HG03045 (cell line): ENCODE data around the gene GDF9.

Source experiments
- ATAC-seq: cut with Tn5 transposase; IDR thresholded peaks from one replicate; pipeline ENCODE4 v1.9.1; 2021; ENCODE audit warnings: mild to moderate bottlenecking, moderate library complexity; ENCODE audit not compliant: unreplicated experiment

GDF9 gene

DNA sequence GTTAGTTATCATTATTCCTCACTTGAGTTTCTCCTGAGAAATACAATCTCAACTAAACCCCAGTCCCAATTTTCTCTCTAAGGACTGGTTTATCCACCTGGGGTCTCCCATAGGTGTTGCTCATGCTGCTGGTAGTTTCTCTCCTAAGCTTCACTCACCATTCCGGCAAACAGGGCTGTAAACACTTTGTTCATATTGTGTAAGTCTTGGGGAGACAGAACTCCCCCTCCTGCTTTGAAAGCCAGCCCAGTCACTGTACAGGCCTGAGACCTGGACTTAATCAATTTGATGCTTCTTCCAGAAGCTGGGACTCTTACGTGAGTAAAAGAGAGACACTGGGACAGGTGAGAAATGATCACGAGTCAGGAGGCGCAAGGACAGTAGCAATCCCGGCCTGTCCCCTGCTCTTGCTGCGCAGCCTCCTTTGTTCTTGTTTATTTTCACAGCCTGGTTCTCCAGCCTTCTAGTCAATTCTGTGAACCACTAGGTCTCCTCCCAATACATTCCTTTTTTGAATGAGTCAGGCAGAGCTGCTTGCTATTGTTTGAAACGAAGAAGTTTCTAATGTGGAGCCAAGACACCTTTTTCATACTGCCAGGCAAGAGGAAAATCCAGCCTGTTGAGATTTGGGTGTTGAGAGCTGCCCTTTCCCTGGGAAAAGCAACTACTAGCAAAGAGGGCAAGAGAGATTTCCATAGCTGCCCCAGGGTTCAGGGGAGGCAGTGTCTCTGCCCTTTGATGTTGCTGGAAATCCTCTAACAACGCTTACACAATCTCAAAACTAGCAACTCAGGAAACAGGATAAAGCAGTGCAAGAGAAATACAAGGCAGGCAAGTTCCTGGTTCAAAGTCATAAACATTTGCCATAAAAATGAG, 26.6 kb downstream of the GDF9 start:
- ATAC-seq = no peak

DNA sequence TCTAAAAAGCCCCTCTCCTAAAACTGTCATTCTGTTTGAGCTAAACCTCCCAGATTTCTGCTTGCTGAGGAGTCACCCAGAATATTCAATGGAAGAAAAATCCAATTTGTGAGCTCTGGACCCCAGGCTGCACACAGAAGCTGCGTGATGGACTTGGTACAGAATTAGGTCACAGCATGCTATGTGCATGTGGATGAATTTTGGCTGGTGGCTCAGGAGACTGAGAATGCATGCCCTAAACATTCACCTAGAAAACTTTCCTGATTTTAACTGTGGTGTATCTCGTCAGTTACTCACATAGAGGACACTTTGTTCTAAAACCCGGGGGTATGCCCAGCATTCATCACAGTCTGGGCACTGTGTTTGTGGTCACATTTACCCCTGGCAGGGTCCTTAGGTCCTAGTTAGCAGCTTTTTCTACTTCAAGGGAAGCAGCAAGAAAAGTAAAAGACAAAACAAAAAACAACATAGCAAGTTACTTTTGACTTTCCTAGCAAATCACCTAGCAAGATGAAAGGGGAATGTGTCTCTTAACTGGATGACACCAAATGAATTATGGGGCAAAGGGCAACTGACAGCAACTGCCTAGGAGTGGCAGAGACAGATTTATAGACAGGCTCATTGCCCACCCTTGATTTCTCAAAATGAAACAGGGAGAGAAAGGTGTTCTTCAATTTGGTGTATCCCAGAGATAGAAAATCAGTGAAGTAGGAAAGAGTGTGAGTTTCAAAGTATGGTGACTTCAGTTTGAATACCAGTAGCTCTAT, 27.6 kb downstream of the GDF9 start:
- ATAC-seq = no peak

- no peak for ATAC-seq
These were observed 28.4 kb downstream of the GDF9 start for GRCh38 chr5:132837868-132838267.

- no peak for ATAC-seq
These were observed 29.4 kb downstream of the GDF9 start for GRCh38 chr5:132836852-132837251.

GRCh38 chr5:132834057-132834456, 32.2 kb downstream of the GDF9 start:
- no peak for ATAC-seq

GRCh38 chr5:132832612-132833011, 33.7 kb downstream of the GDF9 start:
- no peak for ATAC-seq

DNA sequence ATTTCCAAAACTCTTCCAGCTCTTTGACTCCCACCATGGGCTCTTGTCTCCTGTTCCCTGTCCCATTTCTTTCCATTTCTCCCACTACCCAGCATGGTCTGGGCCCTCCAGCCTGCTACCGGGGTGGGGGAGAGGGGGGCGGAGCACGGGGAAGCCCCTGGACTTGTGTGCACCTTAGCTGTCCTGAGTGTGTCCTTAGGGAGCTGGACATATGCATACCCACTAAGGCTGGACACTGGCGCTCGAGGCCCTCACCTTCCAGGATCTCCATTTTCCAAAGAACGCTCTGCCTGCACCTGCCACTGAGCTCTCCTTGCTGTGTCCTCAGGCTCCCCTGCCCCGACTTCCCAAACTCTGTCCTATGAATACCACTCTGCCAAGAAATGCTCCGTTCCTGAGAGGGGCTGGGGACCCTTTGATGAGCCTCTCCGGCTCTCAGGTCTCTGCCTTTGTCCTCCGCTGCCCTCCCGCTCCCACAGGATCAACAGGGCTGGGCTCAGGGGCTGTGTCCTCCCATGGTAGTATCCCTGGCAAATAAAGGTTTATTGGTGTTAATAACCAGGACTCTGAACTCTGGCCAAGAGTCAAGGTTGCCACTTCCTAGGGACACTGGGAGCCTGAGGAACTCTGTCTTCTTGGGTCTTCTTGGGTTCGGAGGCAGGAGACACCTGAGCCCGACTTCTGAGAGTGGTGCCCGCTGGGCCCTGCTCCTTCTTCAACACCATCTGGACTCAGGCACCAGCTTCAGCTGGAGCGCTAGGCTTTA, 35.0 kb downstream of the GDF9 start:
- no peak for ATAC-seq

DNA sequence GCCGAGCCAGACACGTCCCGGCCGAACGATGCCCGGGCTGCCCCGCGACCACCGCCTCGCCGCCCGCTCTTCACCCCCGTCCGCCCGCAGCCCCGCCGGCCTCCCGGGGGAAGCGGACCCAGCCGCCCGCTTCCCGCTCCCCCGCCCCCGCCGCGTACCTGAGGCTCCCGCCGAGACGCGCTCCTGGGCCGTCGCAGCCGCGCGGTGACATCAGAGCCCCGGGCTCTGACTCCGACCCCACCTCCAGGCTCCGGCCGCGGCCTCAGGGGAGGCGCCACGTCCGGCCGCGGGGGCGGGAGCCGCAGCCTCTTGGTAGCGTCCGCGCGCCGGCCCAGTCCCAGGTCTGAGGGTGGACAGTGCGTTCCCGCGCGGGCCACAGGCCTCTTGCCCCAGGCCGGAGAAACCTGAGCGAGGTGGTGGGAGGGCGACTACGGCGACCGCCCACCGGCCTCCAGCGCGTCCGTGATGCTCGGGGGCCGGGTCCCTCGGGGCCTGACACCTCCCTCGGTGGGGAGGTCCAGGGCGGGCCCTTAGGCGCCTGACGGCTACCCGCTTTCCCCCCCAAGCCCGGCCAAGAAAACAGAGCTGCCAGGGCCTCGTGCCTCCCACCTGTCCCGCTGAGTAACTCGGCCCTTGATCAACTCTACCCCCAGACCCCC, 35.7 kb downstream of the GDF9 start, which contains the start of gene SHROOM1:
Gene SHROOM1, minus strand, starts transcription at position 212 of the 659 bp plus-strand sequence. CDS start 4,507 bp downstream, outside the sequence.
- ATAC-seq = peak; percentile 80

DNA sequence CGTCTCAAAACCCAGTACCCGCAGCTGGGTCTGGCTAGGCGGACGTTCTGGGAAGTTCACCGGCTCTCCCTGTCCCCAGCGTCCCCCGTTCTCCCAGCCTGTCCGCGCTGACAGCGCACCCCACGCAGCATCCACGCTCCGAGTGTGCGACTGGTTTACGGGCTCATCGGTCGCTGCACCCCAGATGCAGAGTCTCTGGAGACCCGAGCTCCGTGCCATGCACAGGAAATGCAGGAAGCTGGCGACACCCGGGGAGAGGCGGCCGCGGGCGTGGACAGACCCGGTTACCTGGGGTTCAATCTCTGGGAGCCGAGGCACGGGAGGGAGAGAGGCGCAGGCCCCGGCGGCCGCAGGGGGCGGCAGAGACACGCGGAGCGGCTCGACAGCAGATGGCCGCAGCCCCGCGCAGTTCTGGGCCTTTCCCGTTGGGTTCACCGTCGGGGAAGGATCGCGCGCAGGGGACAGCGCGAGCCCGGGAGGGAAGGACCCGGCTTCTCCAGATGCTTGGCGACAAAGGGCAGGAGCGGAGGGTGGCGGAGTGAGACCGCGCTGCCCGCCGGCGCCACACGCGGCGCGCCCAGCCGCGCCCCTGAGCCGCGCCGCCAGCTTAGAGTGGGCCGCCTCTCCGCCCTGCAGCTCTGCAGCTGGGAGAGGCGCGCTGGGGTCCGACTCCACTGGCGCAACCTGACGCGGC, 36.4 kb downstream of the GDF9 start:
- peak; percentile 73 for ATAC-seq

DNA sequence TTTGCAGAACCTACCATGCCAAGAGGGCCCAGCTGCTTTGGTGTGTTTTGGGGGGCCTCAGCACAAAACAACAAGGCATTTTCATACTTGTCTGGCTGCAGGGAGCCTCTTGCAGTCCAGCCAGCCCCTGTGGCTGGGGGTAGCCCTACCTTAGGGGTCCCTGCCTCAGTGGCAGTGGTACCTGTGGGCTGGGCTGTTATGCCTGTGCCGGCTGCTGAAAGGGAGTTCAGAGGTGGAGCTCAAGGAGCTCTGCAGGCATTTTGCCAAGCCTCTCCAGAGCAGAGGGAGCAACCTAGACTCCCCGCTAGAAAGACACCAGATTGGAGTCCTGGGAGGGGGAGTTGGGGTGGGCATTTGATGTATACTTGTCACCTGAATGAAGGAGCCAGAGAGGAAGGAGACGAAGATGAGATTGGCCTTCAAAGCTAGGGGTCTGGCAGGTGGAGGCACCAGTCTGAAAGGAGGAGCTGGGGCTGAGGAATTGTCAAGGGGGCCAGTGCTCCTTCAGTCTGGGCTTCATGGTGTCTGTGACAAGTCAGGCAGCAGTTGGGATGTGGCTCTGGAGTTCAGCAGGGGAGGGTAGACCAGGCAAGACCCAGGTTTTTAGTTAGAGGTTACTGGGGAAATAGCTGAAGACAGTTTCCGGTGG, 37.3 kb downstream of the GDF9 start:
- ATAC-seq = no peak

- no peak for ATAC-seq
These were observed 38.2 kb downstream of the GDF9 start for GRCh38 chr5:132827943-132828673.

- ATAC-seq = no peak
These were observed 39.7 kb downstream of the GDF9 start for GRCh38 chr5:132826424-132827082.

DNA sequence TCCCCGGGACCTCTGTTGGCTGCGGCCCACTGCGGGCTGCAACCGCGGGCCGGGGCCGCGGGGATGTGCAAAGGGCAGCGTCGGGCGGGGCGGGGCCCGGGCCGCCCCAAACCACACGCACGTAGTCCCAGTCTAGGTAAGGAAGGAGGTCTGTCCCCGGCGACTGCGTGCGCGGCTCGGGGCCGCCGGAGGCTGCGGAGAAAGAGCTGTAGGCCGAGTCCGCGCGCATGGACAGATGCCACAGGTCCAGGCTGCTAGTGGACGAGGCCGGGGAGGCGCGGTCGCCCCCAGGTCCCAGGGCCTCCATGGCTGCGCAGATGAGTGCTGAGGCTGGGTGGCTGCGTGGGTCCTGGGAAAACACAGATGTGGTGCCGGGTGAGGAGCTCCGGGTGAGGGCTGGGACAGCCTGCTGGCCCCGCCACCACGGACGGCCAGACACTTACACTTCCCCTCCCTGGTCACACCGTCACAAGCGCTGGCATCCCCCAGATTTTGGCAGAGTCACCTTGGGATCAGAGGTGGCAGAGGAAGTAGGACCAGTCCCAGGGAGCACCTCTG, 40.4 kb downstream of the GDF9 start:
- ATAC-seq = no peak

- ATAC-seq = no peak
These were observed 41.0 kb downstream of the GDF9 start for GRCh38 chr5:132825033-132825833.

DNA sequence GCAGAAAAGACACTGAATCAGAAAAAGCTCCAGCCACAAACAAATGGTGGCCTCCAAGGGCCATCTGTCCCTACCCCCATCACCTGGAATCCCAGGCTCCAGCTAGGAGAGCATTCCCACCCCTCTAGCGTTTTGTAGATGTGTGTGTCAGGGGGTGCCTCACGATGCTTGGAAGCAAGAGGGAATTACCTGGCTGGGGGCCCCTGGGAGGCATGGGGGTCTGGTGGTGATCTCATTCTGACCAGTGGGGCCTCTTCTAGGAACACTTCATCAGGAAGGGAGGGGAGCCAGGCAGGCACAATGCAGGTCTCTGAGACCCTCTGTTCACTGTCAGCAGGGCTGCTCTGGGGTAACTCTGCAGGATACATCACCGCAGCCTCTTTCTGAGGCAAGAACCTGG, 41.8 kb downstream of the GDF9 start:
- no peak for ATAC-seq

GRCh38 chr5:132823481-132824050, 42.7 kb downstream of the GDF9 start:
- ATAC-seq = no peak
